ENCODE data around the gene PSMD12.
"Not testable (repeated sequence)": the region's sequence is repeated elsewhere in the genome, so short reads cannot be mapped to it uniquely, and the experiment has no call there.

Gene PSMD12

GRCh38 chr17:67323445-67323844 is 42.9 kb downstream of the PSMD12 start:
- H3K4me3 ChIP-seq (ENCODE audit: low read length): no peak overlapping the region
- no peak overlapping the region for H3K27ac ChIP-seq (ENCODE audit: low read depth, low read length)
- H3K36me3 ChIP-seq (ENCODE audit: control insufficient read depth, low read length): no peaks in the 10 kb centered on the region
- no peaks in the 10 kb centered on the region for H3K9me3 ChIP-seq (ENCODE audit: control insufficient read depth, insufficient read depth, low read length)
- H4K20me1 ChIP-seq (ENCODE audit: control insufficient read depth, insufficient read depth, low read depth, low read length): no peaks in the 10 kb centered on the region
- no peak for TF ChIP-seq CTCF (IDR thresholded peaks at IDR 0.05; ENCODE audit: low read depth, low read length, poor library complexity, severe bottlenecking)
- no peak for TF ChIP-seq EZH2phosphoT487 (IDR thresholded peaks at IDR 0.05; ENCODE audit: borderline replicate concordance, low read length)
- no peaks in the 10 kb centered on the region for H3K9me2 ChIP-seq (replicated peaks; ENCODE audit: control insufficient read depth, low read length)
- no peak overlapping the region for H3K4me2 ChIP-seq (ENCODE audit: low read length)
- H3K79me2 ChIP-seq (ENCODE audit: control insufficient read depth, low read length): no peaks in the 10 kb centered on the region
- H3F3A ChIP-seq (ENCODE audit: control insufficient read depth, insufficient read depth): no peaks in the 10 kb centered on the region
- no peaks in the 10 kb centered on the region for H3K27me3 ChIP-seq (ENCODE audit: control insufficient read depth, low read length)
- peaks cover 3% of the 10 kb centered on the region; the same call in 1 of the 2 replicates for H3K4me1 ChIP-seq (ENCODE audit: control insufficient read depth, low read length)

DNA sequence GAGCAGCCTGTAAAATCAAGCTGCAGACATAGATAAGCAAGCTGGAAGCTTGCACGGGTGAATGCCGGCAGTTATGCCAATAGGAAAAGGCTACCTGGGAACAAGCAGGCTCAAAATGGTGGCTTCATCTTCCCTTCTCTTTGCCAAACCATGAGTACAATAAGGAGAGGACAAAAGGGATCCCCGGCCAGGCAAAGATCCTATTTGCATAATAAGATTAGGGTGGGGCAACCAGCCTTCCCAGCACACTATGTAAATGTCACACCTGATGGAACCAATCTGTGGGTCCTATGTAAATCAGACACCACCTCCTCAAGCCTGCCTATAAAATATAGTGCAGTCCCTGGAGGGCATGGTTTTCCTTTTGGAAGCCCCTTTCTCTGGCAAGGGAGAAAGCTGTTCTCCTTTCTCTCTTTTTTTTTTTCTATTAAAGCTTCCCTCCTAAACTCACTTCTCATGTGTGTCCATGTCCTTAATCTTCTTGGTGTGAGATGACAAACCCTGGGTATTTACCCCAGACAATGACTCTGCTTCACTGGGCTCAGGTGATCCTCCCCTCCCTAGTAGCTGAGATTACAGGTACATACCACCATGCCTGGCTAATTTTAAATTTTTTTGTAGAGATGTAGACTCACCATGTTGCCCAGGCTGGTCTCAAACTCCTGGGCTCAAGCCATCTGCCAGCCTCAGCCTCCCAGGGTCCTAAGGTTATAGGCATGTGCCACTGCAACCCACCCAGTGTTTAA is 44.2 kb downstream of the PSMD12 start:
- no peaks in the 10 kb centered on the region for H3K9me3 ChIP-seq (ENCODE audit: control insufficient read depth, insufficient read depth, low read length)
- H3K27me3 ChIP-seq (ENCODE audit: control insufficient read depth, low read length): no peaks in the 10 kb centered on the region
- no peak for TF ChIP-seq CTCF (IDR thresholded peaks at IDR 0.05; ENCODE audit: low read depth, low read length, poor library complexity, severe bottlenecking)
- no peak for TF ChIP-seq EZH2phosphoT487 (IDR thresholded peaks at IDR 0.05; ENCODE audit: borderline replicate concordance, low read length)
- H3K36me3 ChIP-seq (ENCODE audit: control insufficient read depth, low read length): no peaks in the 10 kb centered on the region
- H4K20me1 ChIP-seq (ENCODE audit: control insufficient read depth, insufficient read depth, low read depth, low read length): no peaks in the 10 kb centered on the region
- H3F3A ChIP-seq (ENCODE audit: control insufficient read depth, insufficient read depth): no peaks in the 10 kb centered on the region
- H3K4me2 ChIP-seq (ENCODE audit: low read length): no peak overlapping the region
- no peak overlapping the region for H3K4me3 ChIP-seq (ENCODE audit: low read length)
- H3K4me1 ChIP-seq (ENCODE audit: control insufficient read depth, low read length): peaks cover 3% of the 10 kb centered on the region; the same call in 1 of the 2 replicates
- no peaks in the 10 kb centered on the region for H3K9me2 ChIP-seq (replicated peaks; ENCODE audit: control insufficient read depth, low read length)
- no peak overlapping the region for H3K27ac ChIP-seq (ENCODE audit: low read depth, low read length)
- H3K79me2 ChIP-seq (ENCODE audit: control insufficient read depth, low read length): no peaks in the 10 kb centered on the region

DNA sequence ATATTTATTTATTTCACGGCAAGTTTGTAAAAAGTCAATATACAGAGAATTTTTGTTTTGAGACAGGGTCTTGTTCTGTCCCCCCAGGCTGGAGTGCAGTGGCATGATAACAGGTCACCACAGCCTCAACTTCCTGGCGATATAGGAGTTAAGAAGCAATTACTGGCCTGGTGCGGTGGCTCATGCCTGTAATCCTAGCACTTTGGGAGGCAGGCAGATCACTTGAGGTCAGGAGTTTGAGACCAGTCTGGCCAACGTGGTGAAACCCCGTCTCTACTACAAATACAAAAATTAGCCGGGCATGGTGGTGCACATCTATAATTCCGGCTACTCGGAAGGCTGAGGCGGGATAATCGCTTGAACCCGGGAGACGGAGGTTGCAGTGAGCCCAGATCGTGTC is 44.9 kb downstream of the PSMD12 start:
- H3K27ac ChIP-seq (ENCODE audit: low read depth, low read length); H3K9me3 ChIP-seq (ENCODE audit: control insufficient read depth, insufficient read depth, low read length); H3F3A ChIP-seq (ENCODE audit: control insufficient read depth, insufficient read depth); H3K9me2 ChIP-seq (replicated peaks; ENCODE audit: control insufficient read depth, low read length); H3K4me1 ChIP-seq (ENCODE audit: control insufficient read depth, low read length); H4K20me1 ChIP-seq (ENCODE audit: control insufficient read depth, insufficient read depth, low read depth, low read length); H3K4me2 ChIP-seq (ENCODE audit: low read length); H3K27me3 ChIP-seq (ENCODE audit: control insufficient read depth, low read length); H3K36me3 ChIP-seq (ENCODE audit: control insufficient read depth, low read length); H3K79me2 ChIP-seq (ENCODE audit: control insufficient read depth, low read length); H3K4me3 ChIP-seq (ENCODE audit: low read length): not testable (repeated sequence)

DNA sequence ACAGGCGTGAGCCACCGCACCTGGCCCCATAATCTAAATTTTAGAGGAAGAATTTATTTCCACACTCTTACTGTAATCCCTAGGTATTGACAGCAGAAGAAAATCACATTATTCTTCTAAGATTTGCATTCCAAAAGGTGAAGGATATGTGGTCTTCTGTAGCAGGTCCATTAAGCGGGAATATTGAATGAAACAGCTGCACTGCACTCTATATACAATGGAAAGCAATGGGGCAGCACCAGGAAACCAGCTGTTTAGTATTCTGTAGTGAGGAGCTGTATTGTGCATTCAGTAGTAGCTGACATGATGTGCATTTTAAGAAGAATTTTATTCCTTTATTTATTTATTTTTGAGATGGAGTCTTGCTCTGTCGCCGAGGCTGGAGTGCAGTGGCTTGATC is 49.6 kb downstream of the PSMD12 start:
- H3K9me3 ChIP-seq (ENCODE audit: control insufficient read depth, insufficient read depth, low read length): no peaks in the 10 kb centered on the region
- H3K4me3 ChIP-seq (ENCODE audit: low read length): no peak overlapping the region
- TF ChIP-seq EZH2phosphoT487 (IDR thresholded peaks at IDR 0.05; ENCODE audit: borderline replicate concordance, low read length) (no peak), CTCF (IDR thresholded peaks at IDR 0.05; ENCODE audit: low read depth, low read length, poor library complexity, severe bottlenecking) (no peak)
- H4K20me1 ChIP-seq (ENCODE audit: control insufficient read depth, insufficient read depth, low read depth, low read length): no peaks in the 10 kb centered on the region
- H3K4me2 ChIP-seq (ENCODE audit: low read length): no peak overlapping the region
- H3K4me1 ChIP-seq (ENCODE audit: control insufficient read depth, low read length): peaks cover 7% of the 10 kb centered on the region
- no peaks in the 10 kb centered on the region for H3K27me3 ChIP-seq (ENCODE audit: control insufficient read depth, low read length)
- H3K27ac ChIP-seq (ENCODE audit: low read depth, low read length): no peak overlapping the region
- no peaks in the 10 kb centered on the region for H3K79me2 ChIP-seq (ENCODE audit: control insufficient read depth, low read length)
- no peaks in the 10 kb centered on the region for H3K9me2 ChIP-seq (replicated peaks; ENCODE audit: control insufficient read depth, low read length)
- no peaks in the 10 kb centered on the region for H3K36me3 ChIP-seq (ENCODE audit: control insufficient read depth, low read length)
- H3F3A ChIP-seq (ENCODE audit: control insufficient read depth, insufficient read depth): no peaks in the 10 kb centered on the region
